HG03103 (cell line): ENCODE results near the gene PTPRD.

Source experiments
- ATAC-seq: cut with Tn5 transposase; IDR thresholded peaks from one replicate; pipeline ENCODE4 v1.9.1; 2021; ENCODE audit warnings: low read depth; ENCODE audit not compliant: unreplicated experiment

The PTPRD gene

DNA sequence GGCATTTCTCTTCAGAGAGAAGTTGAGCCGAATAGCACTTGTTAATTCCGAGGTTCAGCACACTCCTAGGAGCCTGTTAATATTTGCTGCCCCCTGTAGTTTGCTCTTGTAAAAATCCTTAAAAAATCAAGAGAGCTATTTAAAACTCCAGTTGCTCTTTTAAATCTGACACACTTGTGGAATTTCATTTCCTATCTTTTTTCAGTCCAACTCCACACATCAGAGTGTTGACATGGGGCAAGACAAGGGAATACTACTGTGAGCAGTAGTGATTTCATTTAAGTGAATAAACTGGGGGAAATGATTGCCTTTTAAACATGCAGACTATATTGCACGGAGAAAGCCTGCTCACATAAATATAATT is 1717.0 kb downstream of the PTPRD start:
- ATAC-seq: no peak

DNA sequence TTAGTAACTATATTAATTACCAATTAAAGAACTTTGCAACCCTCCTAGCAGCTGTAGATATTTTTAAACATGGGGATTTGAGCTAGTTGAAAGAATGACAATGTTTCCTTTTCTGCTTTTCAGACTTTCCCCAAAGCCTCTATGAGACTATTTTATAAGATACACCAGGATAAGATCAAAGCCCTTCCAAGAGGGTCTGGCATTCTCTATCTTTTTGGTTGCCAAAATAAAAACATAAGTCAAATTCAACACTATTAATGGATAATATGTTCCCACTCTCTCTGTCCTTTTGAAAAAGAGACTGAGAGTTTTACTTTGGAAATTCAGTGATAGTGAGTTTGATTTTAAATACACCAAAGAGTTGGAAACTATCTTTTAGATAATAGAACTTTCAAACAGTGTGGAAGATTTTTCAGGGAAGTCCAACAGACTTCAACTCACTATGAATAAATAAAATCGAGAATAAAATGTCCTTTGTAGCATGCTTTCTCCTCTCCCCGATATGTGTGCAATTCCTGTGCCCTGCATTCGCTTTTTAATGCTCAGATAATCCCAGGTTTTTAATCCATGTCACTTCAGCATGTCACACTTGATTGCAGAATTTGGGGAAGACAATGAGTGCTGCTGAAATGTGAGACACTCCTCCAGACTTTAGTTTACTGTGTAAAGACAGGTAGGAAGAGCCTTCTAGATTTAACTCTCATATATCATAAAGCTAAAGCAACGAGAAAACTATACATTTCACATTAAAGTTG is 1717.5 kb downstream of the PTPRD start:
- ATAC-seq: no peak

DNA sequence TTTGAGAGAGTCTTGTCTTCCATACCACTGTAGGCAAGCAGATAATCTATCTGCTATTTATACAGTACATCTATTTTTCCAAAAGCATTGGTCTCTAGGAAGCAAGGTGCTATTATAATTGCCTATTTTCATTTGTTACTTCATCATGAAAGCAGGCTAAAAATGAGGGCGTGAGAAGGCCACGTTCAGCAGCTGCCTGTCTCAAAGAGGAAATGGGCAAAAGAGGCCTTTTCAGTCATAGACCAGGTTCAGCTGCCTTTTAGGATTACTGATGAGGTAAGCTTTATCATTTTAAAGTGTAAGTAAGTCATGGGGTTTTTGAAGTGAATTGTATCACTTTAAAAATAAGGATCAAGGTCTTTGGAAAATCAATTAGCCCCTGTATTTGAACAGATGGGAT is 1722.1 kb downstream of the PTPRD start:
- ATAC-seq: no peak

DNA sequence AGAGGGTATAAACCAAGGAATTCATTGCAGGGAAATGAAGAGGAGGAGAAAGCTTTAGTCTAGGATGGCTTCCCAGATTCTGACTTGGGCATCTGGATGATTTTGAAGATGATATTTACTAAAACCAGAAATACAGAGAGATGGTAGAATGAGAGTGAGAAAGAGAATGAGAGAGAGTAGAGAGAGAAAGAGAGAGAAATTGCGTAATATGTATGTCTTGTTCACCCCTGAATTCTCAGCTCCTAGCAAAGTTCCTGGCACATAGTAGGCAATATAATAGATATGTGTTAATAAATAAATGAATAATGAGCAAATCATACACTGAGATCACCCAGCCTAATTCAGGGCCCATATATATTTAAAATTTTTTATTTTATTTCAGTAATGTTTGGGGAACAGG is 1723.7 kb downstream of the PTPRD start:
- ATAC-seq: no peak

DNA sequence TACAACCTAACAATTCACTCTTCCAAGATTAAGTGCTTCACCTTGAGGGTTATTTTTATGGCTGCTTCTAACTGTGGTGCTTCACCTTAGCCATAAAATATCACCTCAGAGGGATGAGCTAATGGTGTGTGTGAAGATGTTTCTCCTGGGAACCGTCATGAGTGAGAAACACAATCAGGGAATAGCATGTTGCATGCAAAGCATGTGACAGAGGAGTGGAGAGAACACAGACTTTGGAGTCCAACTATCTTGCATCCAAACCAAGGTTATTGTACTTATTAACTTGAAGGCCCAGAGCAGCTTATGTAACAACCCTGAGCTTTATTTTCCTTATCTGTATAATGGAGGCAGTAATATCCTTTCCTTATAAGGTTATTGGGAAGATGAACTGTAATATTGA is 1724.2 kb downstream of the PTPRD start:
- no peak for ATAC-seq

DNA sequence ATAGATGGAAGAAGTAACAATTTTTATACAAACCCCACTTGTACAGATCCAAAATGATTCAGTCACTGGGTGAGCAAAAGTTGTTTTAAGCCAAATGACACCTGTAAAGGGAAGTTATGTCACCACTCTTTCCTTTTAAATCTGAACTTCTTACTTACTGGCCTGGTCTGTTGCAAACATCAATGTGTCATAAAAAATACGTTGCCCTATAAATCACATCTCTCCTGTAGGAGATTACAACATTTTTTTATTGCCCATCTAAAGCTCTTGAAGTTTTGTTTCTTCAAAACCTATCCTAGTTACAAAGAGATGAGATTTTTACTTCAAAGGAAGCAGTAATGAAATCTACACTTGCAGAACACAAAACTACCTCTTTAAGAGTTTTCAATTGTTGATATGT is 1725.4 kb downstream of the PTPRD start:
- no peak for ATAC-seq

DNA sequence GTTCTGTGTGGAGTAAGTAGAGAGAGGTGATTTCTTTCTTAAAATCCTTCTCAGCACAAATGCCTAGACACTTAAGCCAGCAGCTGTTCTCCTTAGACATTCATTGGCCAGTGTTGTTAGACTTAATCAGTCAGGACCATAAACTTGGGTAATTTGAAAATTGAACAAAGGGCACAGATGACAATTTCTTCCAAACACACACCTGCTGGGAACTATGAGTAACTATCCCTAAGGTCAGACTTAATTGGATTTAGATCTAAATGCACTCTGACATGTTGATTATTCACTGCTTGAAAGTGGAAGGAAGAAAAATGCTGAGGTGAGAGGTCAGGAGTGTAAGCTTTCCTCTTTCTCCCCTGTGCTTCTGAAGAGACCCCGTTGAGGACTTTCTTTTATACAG is 1729.5 kb downstream of the PTPRD start:
- no peak for ATAC-seq

DNA sequence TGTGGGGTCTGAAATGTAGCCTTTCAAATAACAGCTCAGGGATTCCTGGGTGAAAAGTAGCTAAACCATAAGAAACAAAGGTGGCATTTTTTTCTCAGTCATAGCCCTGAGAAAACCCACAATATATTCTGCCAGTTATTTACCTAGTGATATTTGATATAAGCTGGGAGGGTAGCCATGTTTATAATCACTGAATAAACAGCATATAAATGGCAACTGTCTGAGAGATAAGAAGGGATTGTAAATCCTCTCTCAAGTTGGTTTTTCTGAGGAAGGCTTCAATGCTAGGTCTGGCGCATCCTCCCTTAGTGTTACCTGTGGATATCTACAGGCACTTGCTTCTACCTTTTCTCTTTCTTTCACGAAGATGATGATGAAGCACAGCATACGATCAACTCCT is 1732.7 kb downstream of the PTPRD start:
- ATAC-seq: no peak

DNA sequence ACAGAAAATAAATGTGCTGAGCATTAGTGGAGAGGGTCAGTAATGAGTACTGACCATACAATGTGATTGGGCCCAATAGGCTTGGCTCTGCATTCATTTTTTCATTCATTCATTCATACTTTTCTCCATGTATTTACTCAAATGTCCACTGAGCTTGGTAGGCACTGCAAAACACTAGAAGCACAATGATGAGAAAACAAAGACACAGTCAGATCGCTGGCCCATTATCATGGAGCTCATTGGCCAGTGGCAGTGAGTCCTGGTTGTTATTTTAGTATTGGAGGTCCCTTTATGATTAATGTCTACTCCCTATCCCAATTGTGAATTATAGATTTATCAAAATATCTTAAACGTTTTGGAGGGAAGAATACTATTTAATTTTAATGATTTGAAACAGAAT is 1733.5 kb downstream of the PTPRD start:
- no peak for ATAC-seq

DNA sequence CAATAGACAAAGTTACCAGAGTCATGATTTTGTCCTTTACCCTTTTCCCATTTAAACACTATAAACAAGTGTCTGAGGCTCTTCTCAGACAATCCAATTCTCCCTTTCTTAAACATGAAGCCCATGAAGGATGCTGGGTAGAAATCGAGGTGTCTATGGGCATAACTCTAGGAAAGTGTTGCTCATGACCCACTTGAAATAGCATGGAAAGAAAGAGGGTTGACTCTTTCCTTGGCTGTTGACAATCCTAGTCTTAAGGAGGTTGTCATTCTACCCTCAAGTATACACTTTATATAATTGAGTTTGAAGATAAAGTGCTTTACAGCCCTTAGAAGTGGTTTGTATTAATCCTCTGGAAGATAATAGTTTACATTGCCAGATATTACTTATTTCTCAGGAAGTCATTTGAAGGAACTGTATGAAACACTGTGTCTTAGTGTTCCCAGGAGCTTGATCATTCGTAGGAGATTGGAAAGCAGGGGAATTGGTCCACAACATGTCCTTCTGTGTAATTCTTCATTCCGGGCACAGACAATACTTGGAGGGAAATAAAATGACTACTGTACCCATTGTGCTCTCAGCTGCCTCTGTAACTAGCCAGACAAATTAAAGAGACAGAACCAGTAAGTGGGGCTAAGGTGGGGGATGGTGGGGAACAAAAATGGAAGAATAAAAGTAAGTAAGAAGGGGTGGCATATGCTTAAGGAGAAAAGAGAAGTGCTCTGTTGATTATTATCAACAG is 1734.9 kb downstream of the PTPRD start:
- ATAC-seq: no peak

DNA sequence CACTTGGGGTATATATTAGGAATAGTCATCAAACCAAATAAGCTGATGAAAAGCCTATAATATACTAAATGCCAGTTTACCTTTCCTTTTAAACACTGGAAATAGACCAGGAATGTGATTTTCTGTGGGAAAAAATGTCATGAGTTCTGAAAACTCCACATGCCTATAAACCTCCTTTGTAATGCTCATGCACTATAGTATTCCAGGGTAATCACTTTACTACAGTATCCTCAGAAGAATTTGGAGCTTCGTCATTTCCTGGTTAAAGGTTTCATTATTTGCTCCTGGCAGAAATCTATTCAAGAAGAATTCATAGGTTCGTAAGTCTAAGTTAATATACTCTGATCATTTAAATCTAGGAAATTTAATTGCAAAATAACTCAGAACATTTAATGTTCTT is 1736.5 kb downstream of the PTPRD start:
- no peak for ATAC-seq

DNA sequence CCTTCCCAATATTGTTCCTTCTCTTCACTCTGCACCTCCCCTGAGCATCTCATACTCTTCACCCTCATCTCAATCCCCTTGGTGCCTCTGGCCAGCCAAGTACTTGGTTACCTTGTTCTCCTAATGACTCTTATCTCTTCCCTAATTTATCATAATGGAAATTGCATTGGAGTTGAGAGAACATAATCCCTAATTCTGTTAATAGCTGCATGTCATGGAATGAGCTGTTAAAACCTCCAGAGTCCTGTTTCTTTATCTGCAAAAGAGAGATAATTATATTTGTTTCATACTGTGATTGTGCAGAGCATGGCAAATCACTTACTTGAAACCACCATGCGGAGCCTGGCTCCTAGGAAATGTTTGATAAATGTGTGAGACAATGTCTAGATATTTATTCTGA is 1738.3 kb downstream of the PTPRD start:
- ATAC-seq: no peak

DNA sequence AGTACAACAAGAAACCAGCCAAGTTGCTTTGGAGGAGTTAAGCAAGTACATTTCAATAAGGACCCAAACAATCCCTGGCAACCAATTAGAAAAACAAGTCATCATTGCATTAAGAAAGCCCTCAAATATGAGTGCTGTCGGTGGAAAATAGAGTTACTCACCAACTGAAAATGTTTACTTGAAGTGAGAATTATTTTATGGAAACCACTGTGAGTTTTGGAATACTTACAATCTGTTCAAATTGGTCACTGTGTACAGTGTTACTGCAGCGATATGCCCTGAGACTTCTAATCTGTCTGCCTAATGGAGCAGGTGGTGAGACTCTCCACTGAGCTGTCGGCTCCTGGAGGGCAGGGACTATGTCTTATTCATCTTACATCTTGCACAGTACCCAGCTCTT is 1740.0 kb downstream of the PTPRD start:
- ATAC-seq: no peak

DNA sequence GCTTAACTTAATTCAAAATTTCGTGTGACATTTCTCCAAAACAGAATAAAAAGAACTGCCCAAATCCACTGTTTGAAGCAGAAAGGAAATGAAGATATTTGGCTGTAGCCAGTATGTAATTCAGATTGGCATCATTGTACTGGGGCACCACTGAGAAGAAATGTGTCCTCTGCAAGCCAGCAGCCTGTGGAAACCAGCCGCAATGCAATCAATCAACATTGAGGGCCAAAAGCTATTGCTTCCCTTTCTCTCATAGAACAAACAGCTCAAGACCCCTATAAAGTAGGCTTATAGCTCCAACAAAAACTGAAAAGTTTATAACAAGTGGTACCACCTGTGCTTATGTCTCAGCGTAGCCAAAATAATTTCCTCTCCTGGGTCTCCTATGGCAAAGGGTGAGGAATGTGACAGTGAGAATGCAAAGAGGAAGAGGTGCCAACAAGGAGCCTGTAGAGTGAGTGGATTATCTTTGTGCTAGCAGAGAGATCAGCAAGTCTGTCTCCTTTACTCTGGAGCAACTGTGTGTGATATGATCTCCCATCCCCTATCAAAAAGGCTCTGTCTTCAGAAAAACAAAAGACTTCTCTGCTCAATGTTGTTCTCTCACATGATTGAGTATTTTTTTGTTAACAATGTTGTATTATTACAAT is 1740.9 kb downstream of the PTPRD start:
- no peak for ATAC-seq

DNA sequence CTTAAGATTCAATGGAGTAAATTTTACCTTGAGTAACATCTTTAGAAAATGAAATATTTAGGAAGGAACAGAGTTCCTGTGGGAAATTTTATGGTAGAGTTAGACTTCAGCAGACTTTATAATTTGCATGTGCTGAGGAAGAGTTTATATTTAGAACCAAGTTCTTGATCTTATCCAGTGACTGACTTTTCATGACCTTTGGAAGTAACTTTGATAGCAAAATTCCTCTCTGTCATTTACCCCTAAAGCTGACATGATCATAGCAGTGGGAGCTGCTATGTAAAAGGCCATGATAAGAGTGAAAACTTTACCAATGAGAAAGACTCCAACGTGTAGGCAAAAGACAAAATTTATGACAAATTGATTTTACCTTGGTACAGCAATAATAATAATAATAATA is 1741.4 kb downstream of the PTPRD start:
- no peak for ATAC-seq

DNA sequence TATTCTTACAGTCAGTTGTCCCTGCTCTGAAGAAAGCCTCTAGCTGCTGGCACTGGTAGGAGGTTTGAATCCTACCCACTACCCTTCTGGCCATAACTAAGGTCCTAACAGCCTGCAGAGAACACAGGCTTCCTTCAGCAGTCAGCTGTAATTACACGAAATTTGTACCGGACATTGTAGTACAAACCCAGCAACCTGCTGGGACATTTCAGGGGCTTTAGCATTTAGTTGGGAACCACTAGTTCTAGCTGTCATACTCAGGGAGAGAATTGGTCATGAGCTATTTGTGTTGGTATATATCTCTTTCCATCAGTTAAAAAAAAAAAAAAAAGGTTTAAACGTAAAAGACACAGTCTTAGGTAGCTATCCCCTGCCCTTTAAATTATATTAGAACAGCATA is 1743.0 kb downstream of the PTPRD start:
- no peak for ATAC-seq

DNA sequence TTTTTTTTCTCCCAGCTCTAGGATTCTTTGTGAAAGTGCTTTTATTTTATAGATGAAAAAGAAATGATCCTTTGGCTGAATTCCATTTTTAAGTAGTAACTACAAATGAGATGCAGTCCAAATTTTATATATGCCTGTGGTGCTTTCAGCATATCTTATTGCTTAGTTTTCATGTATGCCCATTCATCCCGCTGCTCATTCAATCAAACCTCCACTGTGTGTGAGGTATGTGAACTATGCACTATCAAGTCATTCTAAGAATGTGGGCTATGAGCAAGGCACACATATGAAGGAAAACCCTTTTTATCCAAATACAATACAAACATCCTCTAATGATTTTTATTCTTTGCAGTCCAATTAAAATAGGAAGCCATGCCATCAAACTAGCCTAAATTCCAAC is 1744.2 kb downstream of the PTPRD start:
- no peak for ATAC-seq

DNA sequence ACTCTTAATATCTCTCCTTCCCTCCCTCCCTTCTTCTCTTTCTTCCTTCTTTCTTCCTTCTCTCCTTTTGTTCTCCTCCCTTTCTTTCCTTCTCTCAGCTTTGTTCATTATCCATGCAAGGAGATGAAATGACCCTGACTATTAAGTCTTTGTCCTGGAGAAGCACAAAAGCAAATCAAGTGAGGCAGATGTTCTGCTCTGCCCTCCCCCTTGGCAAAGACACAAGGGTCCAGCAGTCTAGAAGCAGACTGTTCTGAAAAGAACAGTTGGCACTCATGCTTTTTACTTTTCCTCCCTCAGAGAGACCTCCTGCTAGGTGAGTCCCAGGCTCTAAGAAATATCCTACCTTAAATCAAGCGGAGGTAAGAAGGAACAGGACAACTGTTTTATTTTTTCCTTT is 1745.7 kb downstream of the PTPRD start:
- ATAC-seq: no peak

DNA sequence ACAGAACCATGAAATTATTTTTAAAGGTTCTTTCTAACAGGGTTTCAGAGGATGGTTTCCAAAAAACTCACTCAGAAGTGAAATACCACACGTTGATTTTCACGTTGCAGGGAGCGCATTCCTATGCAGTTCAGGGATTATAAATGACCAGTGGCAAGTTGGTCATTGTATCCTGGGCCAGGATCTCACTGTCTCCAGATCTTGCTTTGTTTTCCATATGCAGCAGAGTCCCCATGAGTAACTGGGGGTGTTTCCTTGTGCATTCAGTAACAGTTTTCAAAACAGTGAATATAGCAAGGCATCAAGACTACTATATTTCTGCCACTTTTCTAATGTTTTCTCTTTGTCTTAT is 1748.3 kb downstream of the PTPRD start:
- ATAC-seq: no peak

DNA sequence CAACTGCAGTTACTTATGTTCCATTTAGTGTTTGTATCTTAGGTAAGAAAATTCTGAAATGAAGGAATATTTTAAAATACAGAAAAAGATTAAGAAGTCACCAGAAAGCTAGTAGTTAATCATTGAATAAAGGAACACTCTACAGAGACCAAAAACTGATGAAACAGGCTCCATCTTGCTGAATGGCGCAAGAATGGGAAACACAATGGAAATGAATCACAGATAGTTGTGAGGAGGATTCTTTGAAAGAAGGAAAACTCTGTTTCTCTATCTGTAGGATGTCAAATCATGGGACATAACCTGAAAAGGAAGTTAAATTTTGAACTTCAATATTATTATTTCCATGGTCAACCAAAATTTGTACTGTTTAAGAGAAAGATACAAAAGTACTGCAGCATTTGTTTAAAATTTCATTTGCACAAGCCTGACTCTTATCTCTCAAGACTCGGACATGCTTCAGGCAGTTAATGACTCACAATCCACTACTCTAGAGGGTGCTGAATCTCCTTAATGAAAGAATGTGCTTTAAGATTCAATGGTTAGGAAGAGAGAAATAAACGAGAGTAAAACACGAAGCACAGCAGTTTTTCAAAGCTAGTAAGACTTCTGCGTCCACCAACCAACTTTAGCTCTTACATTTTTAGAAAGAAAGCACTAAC is 1748.8 kb downstream of the PTPRD start:
- ATAC-seq: no peak

DNA sequence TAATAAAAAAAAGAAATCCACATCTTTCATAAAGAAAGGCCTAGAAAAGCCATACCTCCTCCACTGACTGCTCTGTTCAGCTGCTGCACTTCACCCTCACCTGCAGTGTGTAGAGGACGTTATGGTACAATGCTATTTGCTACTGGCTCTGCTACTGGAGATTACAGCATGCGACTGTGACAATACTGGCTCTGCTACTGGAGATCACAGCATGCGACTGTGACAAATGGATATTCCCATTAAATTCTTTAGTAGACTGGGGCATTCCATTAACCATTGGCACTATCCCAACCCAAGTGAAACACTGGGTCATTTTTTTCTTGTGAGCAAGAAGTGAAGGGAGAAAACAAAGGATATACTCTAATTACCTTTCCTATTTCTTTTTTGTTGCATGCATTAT is 1749.7 kb downstream of the PTPRD start:
- ATAC-seq: no peak

DNA sequence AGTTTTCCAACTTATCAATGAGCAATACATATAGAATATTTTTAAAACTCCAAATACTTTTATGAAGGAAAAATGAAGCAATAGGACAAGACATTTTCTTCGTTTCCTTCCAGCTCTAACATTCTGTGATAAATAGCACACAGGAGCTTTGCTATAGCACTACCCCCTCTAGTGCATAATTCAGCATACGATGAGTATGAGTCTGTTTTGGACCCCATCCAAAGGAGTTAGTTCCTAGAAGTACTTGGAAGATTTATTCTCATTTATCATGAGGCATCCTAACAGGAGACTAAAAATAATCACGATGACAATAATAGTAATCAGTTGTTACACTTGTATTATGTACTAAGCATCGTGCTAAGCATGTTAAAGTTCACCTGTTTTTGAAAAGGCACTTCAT is 1751.9 kb downstream of the PTPRD start:
- ATAC-seq: no peak
